Naive thymus-derived CD4-positive, alpha-beta T cell (primary cell): Measurements from ENCODE around the gene MTG1. TPM values are rescaled to one million over a fixed set of nuclear protein-coding genes. Genes with fewer than 3 reads are reported as not detected.
"Not testable (repeated sequence)": the region's sequence is repeated elsewhere in the genome, so short reads cannot be mapped to it uniquely, and the experiment has no call there.

Experiments
- ATAC-seq: fragments of 150-1000 bp; cut with Tn5 transposase; 2 replicates; pipeline ENCODE4 v1.10.0; 2021; ENCODE audit warnings: mild to moderate bottlenecking, moderate library complexity
- CTCF ChIA-PET: fragments of 350-600 bp; sonication (Branson Sonifier 250); formaldehyde crosslinking; loops from one replicate; lab custom pipeline; 2021; ENCODE audit warnings: antibody characterized with exemption; lab: Charles Lee
- POLR2A ChIA-PET: fragments of 350-600 bp; sonication (Branson Sonifier 250); formaldehyde crosslinking; loops from one replicate; lab custom pipeline; 2021; ENCODE audit warnings: antibody characterized with exemption, inconsistent platforms; lab: Charles Lee
- DNase-seq, 9 donors: peaks; one replicate each; pipeline versions ENCODE4 v3.0.0 to v3.0.0-alpha.2; 2020 to 2022; ENCODE audit warnings: mixed read lengths in 1 of 9
- H3K27ac ChIP-seq: one replicate; pipeline ENCODE4 v1.7.0; 2013; ENCODE audit warnings: mild to moderate bottlenecking, low read depth, low read length, moderate library complexity
- H3K27me3 ChIP-seq, 2 donors: one replicate each; pipeline ENCODE4 v1.7.0; 2013; ENCODE audit warnings: low read length in 2 of 2, mild to moderate bottlenecking in 2 of 2, moderate library complexity in 2 of 2; ENCODE audit not compliant: control insufficient read depth in 2 of 2, insufficient read depth in 2 of 2
- H3K36me3 ChIP-seq, 3 experiments: 1 replicate in 2 of 3; 2 replicates in 1 of 3; pipeline ENCODE4 v1.7.0; 2013; ENCODE audit warnings: low read length in 3 of 3, mild to moderate bottlenecking in 3 of 3, moderate library complexity in 1 of 3; ENCODE audit not compliant: insufficient read depth in 3 of 3, control insufficient read depth in 2 of 3
- H3K4me1 ChIP-seq, 2 donors: one replicate each; pipeline ENCODE4 v1.7.0; 2013; ENCODE audit warnings: low read length in 2 of 2, mild to moderate bottlenecking in 2 of 2, moderate library complexity in 1 of 2; ENCODE audit not compliant: control insufficient read depth in 2 of 2, insufficient read depth in 2 of 2
- H3K4me3 ChIP-seq: 2 replicates; pipeline ENCODE4 v1.7.0; 2013; ENCODE audit warnings: mild to moderate bottlenecking, low read length
- H3K9me3 ChIP-seq, 3 experiments: 1 replicate in 2 of 3; 2 replicates in 1 of 3; pipeline ENCODE4 v1.7.0; 2013; ENCODE audit warnings: low read length in 3 of 3; ENCODE audit not compliant: control insufficient read depth in 2 of 3
- H3K27ac Mint-ChIP-seq, 9 donors: one replicate each; pipeline ENCODE4 v1.8.0; 2020 to 2022; ENCODE audit warnings: mixed read lengths in 9 of 9, mild to moderate bottlenecking in 8 of 9, moderate library complexity in 5 of 9, inconsistent platforms in 2 of 9
- H3K27me3 Mint-ChIP-seq, 5 donors: one replicate each; pipeline ENCODE4 v1.8.0; 2021 to 2022; ENCODE audit warnings: mixed read lengths in 5 of 5, mild to moderate bottlenecking in 1 of 5
- H3K36me3 Mint-ChIP-seq, 5 donors: one replicate each; pipeline ENCODE4 v1.8.0; 2020 to 2022; ENCODE audit warnings: mixed read lengths in 5 of 5, mild to moderate bottlenecking in 3 of 5, inconsistent platforms in 1 of 5
- H3K4me1 Mint-ChIP-seq, 7 donors: one replicate each; pipeline ENCODE4 v1.8.0; 2020 to 2022; ENCODE audit warnings: mixed read lengths in 7 of 7, mild to moderate bottlenecking in 3 of 7, inconsistent platforms in 1 of 7
- H3K4me3 Mint-ChIP-seq, 10 donors: one replicate each; pipeline ENCODE4 v1.8.0; 2020 to 2022; ENCODE audit warnings: mild to moderate bottlenecking in 10 of 10, mixed read lengths in 10 of 10, moderate library complexity in 6 of 10, inconsistent platforms in 2 of 10
- H3K9me3 Mint-ChIP-seq, 11 donors: one replicate each; pipeline ENCODE4 v1.8.0; 2020 to 2022; ENCODE audit warnings: mixed read lengths in 11 of 11, mild to moderate bottlenecking in 4 of 11, inconsistent platforms in 1 of 11, moderate library complexity in 1 of 11
- intact Hi-C, 2 donors: fragments of 100-400 bp; cut with micrococcal nuclease; formaldehyde crosslinking; loops; one replicate each; pipeline ENCODE4 v1.15.1; 2023
- polyA plus RNA-seq, 2 donors: library from polyadenylated mRNA; unstranded; fragments of 300-500 nt; fragmentation: Illumina TruSeq; gene quantifications; one replicate each; pipeline ENCODE4 v1.2.3, GENCODE V29; 2021
- total RNA-seq, 6 experiments: library from RNA in 5 of 6; stranded (reverse) in 5 of 6; gene quantifications; 1 replicate in 5 of 6; 2 replicates in 1 of 6; pipeline ENCODE4 v1.2.3 and lab custom pipeline; 2021 to 2026

Gene MTG1
- total and polyA plus RNA-seq, 7 experiments from 2014 or later: 25.6 to 67.1 (median 51.2) TPM

DNA sequence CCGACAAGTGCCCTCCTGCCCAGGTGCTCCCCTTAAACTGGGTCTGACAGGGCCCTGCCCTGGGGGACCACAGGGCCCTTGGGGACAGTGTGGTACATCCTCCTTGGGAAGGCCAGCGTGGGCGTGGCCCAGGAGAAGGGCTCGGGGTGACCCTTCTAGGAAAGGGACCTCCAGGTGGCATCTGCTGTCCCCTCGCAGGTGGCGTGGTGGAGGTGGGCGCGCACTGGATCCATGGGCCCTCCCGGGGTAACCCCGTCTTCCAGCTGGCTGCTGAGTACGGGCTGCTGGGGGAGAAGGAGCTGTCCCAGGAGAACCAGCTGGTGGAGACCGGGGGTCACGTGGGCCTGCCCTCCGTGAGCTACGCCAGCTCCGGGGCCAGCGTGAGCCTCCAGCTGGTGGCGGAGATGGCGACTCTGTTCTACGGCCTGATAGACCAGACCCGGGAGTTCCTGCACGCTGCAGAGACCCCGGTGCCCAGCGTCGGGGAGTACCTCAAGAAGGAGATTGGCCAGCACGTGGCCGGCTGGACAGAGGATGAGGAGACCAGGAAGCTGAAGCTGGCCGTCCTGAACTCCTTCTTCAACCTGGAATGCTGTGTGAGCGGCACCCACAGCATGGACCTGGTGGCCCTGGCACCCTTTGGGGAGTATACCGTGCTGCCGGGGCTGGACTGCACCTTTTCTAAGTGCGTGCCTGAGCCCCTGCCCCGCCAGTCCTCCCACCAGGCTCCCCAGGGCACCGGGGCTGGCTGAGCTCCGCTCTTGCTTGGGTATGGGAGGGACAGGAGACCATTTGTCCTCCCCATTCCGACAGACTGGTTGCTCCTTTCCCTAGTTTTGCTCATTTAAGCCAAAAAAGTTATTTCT is 13.9 kb upstream of the MTG1 start:
- Mint-ChIP-seq H3K27ac (peak overlapping the region in 4 of 9 donors; percentile 10 to 52 (median 36)), H3K4me1 (peaks cover 0 to 13% (median 4%) of the 10 kb centered on the region in 7 donors), H3K27me3 (peaks cover 0 to 11% (median 0%) of the 10 kb centered on the region in 5 donors), H3K36me3 (no peaks in the 10 kb centered on the region), H3K4me3 (peak overlapping the region; percentile 29 to 83 (median 68)), H3K9me3 (no peaks in the 10 kb centered on the region)
- Histone ChIP-seq H3K9me3 (no peaks in the 10 kb centered on the region), H3K27me3 (no peaks in the 10 kb centered on the region), H3K27ac (peak overlapping the region; percentile 64), H3K4me3 (no peak overlapping the region), H3K36me3 (peaks cover 0 to 4% (median 0%) of the 10 kb centered on the region in 3 experiments), H3K4me1 (peaks cover 0 to 3% of the 10 kb centered on the region in 2 donors)
- CTCF ChIA-PET: no interaction called here
- ATAC-seq (no peak), DNase-seq (peak in 1 of 9 donors; percentile 17)
- intact Hi-C loops: loop anchor here (1.0 to 10.0 kb wide), 6 partner anchors 9 to 845 kb away; partner anchors contain the start of genes INPP5A (in 2 of the 2) and MTG1 (in 1 of the 2)
- POLR2A ChIA-PET: interaction anchor here (6.0 kb wide), 1 partner anchor 10 kb away, joined by 47 read pairs; no protein-coding TSS in a partner anchor

DNA sequence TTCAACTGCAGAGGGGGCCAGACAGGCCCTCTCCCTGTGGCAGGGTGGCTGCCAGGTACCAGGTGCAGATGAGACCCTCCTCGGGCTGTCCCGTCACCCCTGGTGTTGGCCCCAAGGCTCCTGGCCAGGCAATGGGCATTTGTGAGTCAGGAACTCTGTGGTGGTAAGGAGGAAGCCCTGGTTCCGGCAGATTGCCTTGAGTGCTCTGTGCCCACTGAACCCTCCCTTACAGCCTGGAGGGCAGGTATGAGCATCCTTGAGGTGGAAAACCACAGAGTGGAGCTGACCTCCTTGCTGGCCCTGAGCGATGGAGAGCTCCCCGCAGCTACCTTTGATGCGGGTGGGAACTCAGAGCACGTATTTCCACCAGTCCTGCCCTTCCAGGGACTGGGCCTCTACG is 12.9 kb upstream of the MTG1 start:
- Histone ChIP-seq H3K4me3 (no peak overlapping the region), H3K9me3 (no peaks in the 10 kb centered on the region), H3K27ac (no peak overlapping the region), H3K27me3 (no peaks in the 10 kb centered on the region), H3K4me1 (peaks cover 0 to 3% of the 10 kb centered on the region in 2 donors), H3K36me3 (peaks cover 0 to 4% (median 0%) of the 10 kb centered on the region in 3 experiments)
- Mint-ChIP-seq H3K4me1 (peaks cover 0 to 13% (median 4%) of the 10 kb centered on the region in 7 donors), H3K27me3 (peaks cover 0 to 3% (median 0%) of the 10 kb centered on the region in 5 donors), H3K4me3 (peak overlapping the region in 3 of 10 donors; percentile 48 to 82 (median 67)), H3K36me3 (no peaks in the 10 kb centered on the region), H3K27ac (no peak overlapping the region), H3K9me3 (no peaks in the 10 kb centered on the region)
- CTCF ChIA-PET: interaction anchor here (0.6 kb wide), 1 partner anchor 52 kb away, joined by 4 read pairs; no protein-coding TSS in a partner anchor
- ATAC-seq: no peak
- no peak for DNase-seq
- POLR2A ChIA-PET: interaction anchor here (6.0 kb wide), 1 partner anchor 9 kb away, joined by 47 read pairs; no protein-coding TSS in a partner anchor
- intact Hi-C loops: no loop called here

DNA sequence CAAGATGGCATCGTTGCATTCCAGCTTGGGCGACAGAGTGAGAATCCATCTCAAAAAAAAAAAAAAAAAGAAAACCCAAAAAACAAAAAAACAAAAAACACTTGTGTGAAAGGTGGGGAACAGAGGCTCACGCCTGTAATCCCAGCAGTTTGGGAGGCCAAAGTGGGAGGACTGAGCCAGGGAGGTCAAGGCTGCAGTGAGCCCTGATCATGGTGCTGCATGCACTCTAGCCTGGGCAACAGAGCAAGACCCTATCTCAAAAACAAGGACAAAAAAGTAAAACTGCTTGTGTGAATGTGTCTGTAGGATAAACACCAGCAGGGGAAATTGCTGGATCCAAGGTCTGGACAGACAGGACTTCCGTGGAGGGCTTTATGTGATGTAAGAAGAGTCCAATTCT is 10.4 kb upstream of the MTG1 start:
- POLR2A ChIA-PET: no interaction called here
- Mint-ChIP-seq H3K9me3 (no peaks in the 10 kb centered on the region), H3K4me3 (no peak overlapping the region), H3K36me3 (peaks cover 0 to 2% (median 0%) of the 10 kb centered on the region in 5 donors), H3K4me1 (peaks cover 0 to 11% (median 4%) of the 10 kb centered on the region in 7 donors), H3K27ac (no peak overlapping the region), H3K27me3 (no peaks in the 10 kb centered on the region)
- Histone ChIP-seq H3K27me3 (no peaks in the 10 kb centered on the region), H3K27ac (no peak overlapping the region), H3K4me1 (peaks cover 4 to 6% of the 10 kb centered on the region in 2 donors), H3K36me3 (peaks cover 0 to 2% (median 0%) of the 10 kb centered on the region in 3 experiments), H3K4me3 (no peak overlapping the region), H3K9me3 (no peaks in the 10 kb centered on the region)
- intact Hi-C loops: no loop called here
- DNase-seq: no peak
- CTCF ChIA-PET: no interaction called here
- no peak for ATAC-seq

DNA sequence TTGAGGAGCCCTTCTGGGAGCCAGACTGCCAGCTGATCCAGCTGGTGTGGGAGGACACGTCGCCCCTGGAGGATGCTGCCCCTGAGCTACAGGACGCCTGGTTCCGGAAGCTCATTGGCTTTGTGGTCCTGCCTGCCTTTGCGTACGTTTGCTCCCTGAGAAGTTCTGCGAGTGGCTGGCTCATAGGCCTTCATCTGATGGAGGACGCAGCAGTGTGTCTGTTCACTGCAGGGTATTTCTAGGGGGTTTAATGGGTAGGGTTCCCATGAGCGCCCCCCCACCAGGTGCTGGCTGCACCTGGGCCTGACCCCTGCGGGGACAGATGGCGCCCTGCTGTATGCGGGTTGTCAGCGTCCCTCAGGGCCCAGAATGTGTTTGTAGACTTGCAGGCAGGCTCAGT is 9.9 kb upstream of the MTG1 start:
- H3K9me3 Mint-ChIP-seq: no peaks in the 10 kb centered on the region
- intact Hi-C loops: no loop called here
- H3K27ac Mint-ChIP-seq: no peak overlapping the region
- Histone ChIP-seq H3K4me3 (no peak overlapping the region), H3K27ac (no peak overlapping the region), H3K27me3 (no peaks in the 10 kb centered on the region), H3K9me3 (no peaks in the 10 kb centered on the region), H3K4me1 (peaks cover 7 to 9% of the 10 kb centered on the region in 2 donors), H3K36me3 (no peaks in the 10 kb centered on the region)
- CTCF ChIA-PET: no interaction called here
- POLR2A ChIA-PET: no interaction called here
- H3K4me3 Mint-ChIP-seq: no peak overlapping the region
- no peak for DNase-seq
- no peak for ATAC-seq
- no peaks in the 10 kb centered on the region for H3K27me3 Mint-ChIP-seq
- H3K36me3 Mint-ChIP-seq: peaks cover 0 to 2% (median 0%) of the 10 kb centered on the region in 5 donors
- peaks cover 5 to 17% (median 8%) of the 10 kb centered on the region in 7 donors for H3K4me1 Mint-ChIP-seq

DNA sequence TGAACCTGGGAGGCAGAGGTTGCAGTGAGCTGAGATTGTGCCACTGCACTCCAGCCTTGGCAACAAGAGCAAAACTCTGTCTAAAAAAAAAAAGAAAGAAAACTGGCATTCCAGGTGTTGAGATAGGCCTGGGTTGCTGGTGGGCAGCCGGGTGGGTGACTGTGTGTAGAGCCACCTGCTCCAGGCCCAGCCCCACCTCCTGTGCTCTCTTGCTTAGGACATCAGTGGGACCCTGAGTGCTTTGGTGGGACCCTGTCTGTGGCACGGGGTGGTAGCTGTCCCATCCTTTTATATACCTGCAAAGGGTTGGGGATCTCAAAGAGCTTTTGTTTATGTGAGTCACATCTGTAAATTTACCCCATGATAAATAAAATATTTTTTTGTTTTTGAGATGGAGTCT is 8.7 kb upstream of the MTG1 start:
- DNase-seq (no peak), ATAC-seq (no peak)
- no peaks in the 10 kb centered on the region for H3K9me3 Mint-ChIP-seq
- H3K4me1 Mint-ChIP-seq: peaks cover 9 to 26% (median 18%) of the 10 kb centered on the region in 7 donors
- POLR2A ChIA-PET: no interaction called here
- no peaks in the 10 kb centered on the region for H3K27me3 ChIP-seq
- peaks cover 15 to 16% of the 10 kb centered on the region in 2 donors for H3K4me1 ChIP-seq
- H3K36me3 Mint-ChIP-seq: peaks cover 0 to 4% (median 0%) of the 10 kb centered on the region in 5 donors
- no peak overlapping the region for H3K4me3 ChIP-seq
- H3K9me3 ChIP-seq: no peaks in the 10 kb centered on the region
- intact Hi-C loops: no loop called here
- no peak overlapping the region for H3K27ac Mint-ChIP-seq
- CTCF ChIA-PET: no interaction called here
- no peak overlapping the region for H3K27ac ChIP-seq
- H3K36me3 ChIP-seq: no peaks in the 10 kb centered on the region
- H3K27me3 Mint-ChIP-seq: no peaks in the 10 kb centered on the region
- H3K4me3 Mint-ChIP-seq: no peak overlapping the region

DNA sequence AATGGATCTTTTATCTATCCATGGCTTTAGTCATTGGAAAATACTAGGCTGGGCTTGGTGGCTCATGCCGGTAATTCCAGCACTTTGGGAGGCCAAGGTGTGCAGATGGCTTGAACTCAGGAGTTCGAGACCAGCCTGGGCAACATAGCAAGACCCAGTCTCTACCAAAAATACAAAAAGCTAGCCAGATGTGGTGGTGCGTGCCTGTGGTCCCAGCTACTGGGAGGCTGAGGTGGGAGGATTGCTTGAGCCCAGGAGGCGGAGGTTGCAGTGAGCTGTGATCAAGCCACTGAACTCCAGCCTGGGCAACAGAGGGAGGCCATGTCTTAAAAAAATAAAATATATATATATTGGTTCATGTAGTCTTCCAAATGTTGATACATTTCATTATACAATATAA is 7.0 kb upstream of the MTG1 start:
- H3K4me1 Mint-ChIP-seq: peaks cover 9 to 34% (median 28%) of the 10 kb centered on the region in 7 donors
- ATAC-seq, intact Hi-C loops, H3K27ac ChIP-seq, H3K9me3 Mint-ChIP-seq, H3K4me3 ChIP-seq, H3K9me3 ChIP-seq, H3K36me3 Mint-ChIP-seq, H3K4me3 Mint-ChIP-seq, DNase-seq, H3K27me3 ChIP-seq, H3K27ac Mint-ChIP-seq, H3K27me3 Mint-ChIP-seq, H3K36me3 ChIP-seq, CTCF ChIA-PET: not testable (repeated sequence)
- POLR2A ChIA-PET: interaction anchor here (0.8 to 4.8 kb wide), 2 partner anchors 8 to 10 kb away, joined by 3 to 47 read pairs; partner anchors contain the start of gene PAOX
- H3K4me1 ChIP-seq: peaks cover 24 to 32% of the 10 kb centered on the region in 2 donors
